Left lung (tissue), 10 donors: ENCODE measurements around the gene CPLANE1. TPM values are rescaled to one million over a fixed set of nuclear protein-coding genes. Genes with fewer than 3 reads are reported as not detected.

Experiments used
- ATAC-seq: fragments of 200-7000 bp; cut with Tn5 transposase; one replicate; pipeline ENCODE4 v1.9.1; 2020; ENCODE audit warnings: moderate library complexity
- DNase-seq, 4 donors: peaks; one replicate each; pipeline ENCODE4 v3.0.0-alpha.2; 2013 to 2020
- H3K27ac ChIP-seq, 2 donors: fragments of 200-600 bp; sonication (generic) in 1 of 2; one replicate each; pipeline versions ENCODE4 v1.5.0 to v1.8.0; 2020 to 2021
- H3K27me3 ChIP-seq, 2 donors: fragments of 200-600 bp; sonication (generic) in 1 of 2; one replicate each; pipeline versions ENCODE4 v1.5.0 to v1.8.0; 2020 to 2021
- H3K36me3 ChIP-seq, 2 donors: fragments of 200-600 bp; sonication (generic) in 1 of 2; one replicate each; pipeline versions ENCODE4 v1.5.0 to v1.8.0; 2020 to 2021
- H3K4me1 ChIP-seq, 2 donors: fragments of 200-600 bp; one replicate each; pipeline ENCODE4 v1.8.0; 2021
- H3K4me3 ChIP-seq, 2 donors: fragments of 200-600 bp; sonication (generic) in 1 of 2; one replicate each; pipeline versions ENCODE4 v1.5.0 to v1.8.0; 2020 to 2021; ENCODE audit warnings: mild to moderate bottlenecking in 1 of 2
- H3K9me3 ChIP-seq, 2 donors: fragments of 200-600 bp; sonication (generic) in 1 of 2; one replicate each; pipeline versions ENCODE4 v1.5.0 to v1.8.0; 2020 to 2021
- CTCF ChIP-seq, 2 donors: fragments of 200-600 bp; sonication (generic) in 1 of 2; IDR thresholded peaks; one replicate each; pipeline versions ENCODE4 v1.5.0 to v1.8.0; 2021; ENCODE audit warnings: antibody characterized with exemption in 2 of 2
- intact Hi-C, 2 donors: fragments of 100-400 bp; cut with DNase I; formaldehyde crosslinking; loops; one replicate each; pipeline versions ENCODE4 v1.11.2 to v1.14.2; 2022
- polyA plus RNA-seq, 6 donors: library from polyadenylated mRNA; unstranded; fragments of 120-200 nt; gene quantifications; one replicate each; pipeline ENCODE4 v1.2.1, GENCODE V29; 2013; ENCODE audit not compliant: insufficient read length in 6 of 6
- total RNA-seq, 2 donors: library from RNA; stranded (reverse); fragmentation: NEBNext Ultra II Directional; extraction: Animal tissue kit (Norgen Biotek cat#: 25700); gene quantifications; one replicate each; pipeline ENCODE4 v1.2.1, GENCODE V29; 2021
- donor health status: DM: no; HTN: yes; CAD: no.
- donor health status: DM: no; HTN: no; CAD: no.

The CPLANE1 gene
- total and polyA plus RNA-seq, 8 donors = 20.1 to 38.3 (median 34.6) TPM

- Histone ChIP-seq H3K9me3 (no peaks in the 10 kb centered on the region), H3K4me3 (no peak overlapping the region), H3K27ac (no peak overlapping the region), H3K36me3 (peaks cover 0 to 73% of the 10 kb centered on the region in 2 donors), H3K4me1 (no peaks in the 10 kb centered on the region), H3K27me3 (no peaks in the 10 kb centered on the region)
- no peak for ATAC-seq
- DNase-seq = no peak
- no peak for TF ChIP-seq CTCF (IDR thresholded peaks at IDR 0.05)
- intact Hi-C loops = no loop called here
Observed at GRCh38 chr5:37064442-37064841, 184.7 kb downstream of the CPLANE1 start.

GRCh38 chr5:37063739-37064138 is 185.4 kb downstream of the CPLANE1 start:
- Histone ChIP-seq H3K9me3 (no peaks in the 10 kb centered on the region), H3K27ac (no peak overlapping the region), H3K4me1 (no peaks in the 10 kb centered on the region), H3K4me3 (no peak overlapping the region), H3K27me3 (no peaks in the 10 kb centered on the region), H3K36me3 (peaks cover 0 to 80% of the 10 kb centered on the region in 2 donors)
- no peak for ATAC-seq
- DNase-seq = no peak
- intact Hi-C loops = no loop called here
- no peak for TF ChIP-seq CTCF (IDR thresholded peaks at IDR 0.05)

GRCh38 chr5:37060030-37060429 is 189.1 kb downstream of the CPLANE1 start:
- no peak overlapping the region for H3K27ac ChIP-seq
- H3K9me3 ChIP-seq = no peaks in the 10 kb centered on the region
- no peaks in the 10 kb centered on the region for H3K4me1 ChIP-seq
- no peaks in the 10 kb centered on the region for H3K27me3 ChIP-seq
- DNase-seq (no peak), ATAC-seq (no peak)
- no peak overlapping the region for H3K4me3 ChIP-seq
- no peak for TF ChIP-seq CTCF (IDR thresholded peaks at IDR 0.05)
- intact Hi-C loops = no loop called here
- peaks cover 0 to 91% of the 10 kb centered on the region in 2 donors for H3K36me3 ChIP-seq

- intact Hi-C loops = no loop called here
- DNase-seq (no peak), ATAC-seq (no peak)
- H3K9me3 ChIP-seq = no peaks in the 10 kb centered on the region
- H3K4me1 ChIP-seq = no peaks in the 10 kb centered on the region
- no peak overlapping the region for H3K27ac ChIP-seq
- peaks cover 0 to 89% of the 10 kb centered on the region in 2 donors for H3K36me3 ChIP-seq
- H3K27me3 ChIP-seq = no peaks in the 10 kb centered on the region
- H3K4me3 ChIP-seq = no peak overlapping the region
- no peak for TF ChIP-seq CTCF (IDR thresholded peaks at IDR 0.05)
Observed at GRCh38 chr5:37056762-37057161, 192.4 kb downstream of the CPLANE1 start.

Other genes with a start within 250 kb of the CPLANE1 start
- 10 to 100 TPM; 21.7 to 25.9 TPM for gene NUP155, start 121.7 kb upstream of the CPLANE1 start, total RNA-seq
- 10 to 100 TPM; 23.9 to 31.0 (median 29.3) TPM for gene NUP155, start 121.7 kb upstream of the CPLANE1 start, polyA plus RNA-seq
- gene WDR70, start 129.9 kb upstream of the CPLANE1 start, total RNA-seq = 10 to 100 TPM; 21.9 to 24.7 TPM
- gene WDR70, start 129.9 kb upstream of the CPLANE1 start, polyA plus RNA-seq = 10 to 100 TPM; 45.7 to 59.2 (median 49.6) TPM